IPS-20b (cell line): Measurements from ENCODE around the gene PAK4.

Experiments
- H3K27ac ChIP-seq: one replicate; pipeline ENCODE4 v1.5.1; 2013; ENCODE audit warnings: low read length
- H3K27me3 ChIP-seq: 2 replicates; pipeline ENCODE4 v1.6.1; 2013; ENCODE audit warnings: mild to moderate bottlenecking, low read length, inconsistent platforms; ENCODE audit not compliant: insufficient read depth
- H3K36me3 ChIP-seq: 2 replicates; pipeline ENCODE4 v1.6.1; 2013; ENCODE audit warnings: low read depth, mild to moderate bottlenecking, inconsistent platforms, low read length, moderate library complexity; ENCODE audit not compliant: insufficient read depth
- H3K4me1 ChIP-seq: 2 replicates; pipeline ENCODE4 v1.6.1; 2013; ENCODE audit warnings: mild to moderate bottlenecking, control low read depth, inconsistent platforms, low read length, moderate library complexity; ENCODE audit not compliant: insufficient read depth
- H3K4me3 ChIP-seq: 2 replicates; pipeline ENCODE4 v1.5.1; 2013; ENCODE audit warnings: mild to moderate bottlenecking, low read length, inconsistent platforms
- H3K9ac ChIP-seq: 2 replicates; pipeline ENCODE4 v1.6.1; 2013; ENCODE audit warnings: low read depth, mild to moderate bottlenecking, inconsistent platforms, low read length, moderate library complexity
- H3K9me3 ChIP-seq: 2 replicates; pipeline ENCODE4 v1.6.1; 2013; ENCODE audit warnings: mild to moderate bottlenecking, low read depth, low read length, inconsistent platforms; ENCODE audit not compliant: insufficient read depth

The PAK4 gene

DNA sequence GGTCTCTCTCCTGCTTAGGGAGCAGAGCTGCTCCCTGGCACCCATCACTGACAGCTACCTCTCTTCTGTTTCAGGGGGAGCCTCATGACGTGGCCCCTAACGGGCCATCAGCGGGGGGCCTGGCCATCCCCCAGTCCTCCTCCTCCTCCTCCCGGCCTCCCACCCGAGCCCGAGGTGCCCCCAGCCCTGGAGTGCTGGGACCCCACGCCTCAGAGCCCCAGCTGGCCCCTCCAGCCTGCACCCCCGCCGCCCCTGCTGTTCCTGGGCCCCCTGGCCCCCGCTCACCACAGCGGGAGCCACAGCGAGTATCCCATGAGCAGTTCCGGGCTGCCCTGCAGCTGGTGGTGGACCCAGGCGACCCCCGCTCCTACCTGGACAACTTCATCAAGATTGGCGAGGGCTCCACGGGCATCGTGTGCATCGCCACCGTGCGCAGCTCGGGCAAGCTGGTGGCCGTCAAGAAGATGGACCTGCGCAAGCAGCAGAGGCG, 48.0 kb downstream of the PAK4 start:
- Histone ChIP-seq H3K4me1 (no peaks in the 10 kb centered on the region), H3K36me3 (peaks cover 43% of the 10 kb centered on the region), H3K27ac (no peak overlapping the region), H3K9ac (no peak overlapping the region), H3K9me3 (no peaks in the 10 kb centered on the region), H3K27me3 (no peaks in the 10 kb centered on the region), H3K4me3 (no peak overlapping the region)

DNA sequence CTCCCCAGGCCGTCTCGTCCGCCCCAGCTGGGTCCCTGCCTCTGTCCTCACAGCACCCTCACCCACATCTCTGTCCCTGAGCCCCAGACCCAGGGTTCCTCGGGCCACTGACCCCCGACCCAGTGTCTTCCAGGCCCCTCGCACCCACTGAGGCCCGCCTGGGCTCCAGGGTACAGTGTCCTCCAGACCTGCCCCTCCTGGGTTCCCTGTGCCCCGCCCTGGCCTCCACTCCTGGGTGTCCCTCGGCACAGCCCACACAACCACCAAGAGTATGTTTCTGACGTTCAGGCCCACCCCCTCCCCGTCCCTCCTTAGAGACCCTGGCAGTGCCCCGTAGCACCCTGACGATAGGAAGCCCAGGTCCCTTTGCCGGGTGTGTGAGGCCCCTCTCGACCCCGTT, 48.6 kb downstream of the PAK4 start:
- no peak overlapping the region for H3K4me3 ChIP-seq
- H3K27me3 ChIP-seq = no peaks in the 10 kb centered on the region
- no peaks in the 10 kb centered on the region for H3K9me3 ChIP-seq
- H3K27ac ChIP-seq = no peak overlapping the region
- no peaks in the 10 kb centered on the region for H3K4me1 ChIP-seq
- no peak overlapping the region for H3K9ac ChIP-seq
- peaks cover 43% of the 10 kb centered on the region for H3K36me3 ChIP-seq

- Histone ChIP-seq H3K9ac (no peak overlapping the region), H3K36me3 (peaks cover 43% of the 10 kb centered on the region), H3K27me3 (no peaks in the 10 kb centered on the region), H3K4me3 (no peak overlapping the region), H3K9me3 (no peaks in the 10 kb centered on the region), H3K4me1 (no peaks in the 10 kb centered on the region), H3K27ac (no peak overlapping the region)
Observed at GRCh38 chr19:39174558-39175544, 49.3 kb downstream of the PAK4 start.

DNA sequence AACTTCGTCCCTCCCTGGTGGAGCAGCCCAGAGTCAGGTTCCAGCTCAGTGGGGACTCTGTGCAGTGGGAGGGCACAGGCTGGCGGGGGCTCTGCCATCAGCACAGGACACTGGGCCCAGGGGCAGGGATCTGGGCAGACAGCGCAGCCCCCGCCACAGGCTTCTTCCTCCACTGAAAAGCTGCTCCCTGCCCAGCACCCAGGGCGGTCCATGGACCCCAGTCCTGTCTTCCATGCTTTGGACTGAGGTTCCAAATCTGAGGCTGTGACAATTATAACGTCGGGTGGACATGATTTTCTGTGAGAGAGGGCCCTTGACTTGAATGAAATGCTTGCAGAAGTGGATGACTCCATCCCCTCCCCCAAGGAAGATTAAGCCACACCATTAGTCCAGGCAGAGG, 50.0 kb downstream of the PAK4 start:
- Histone ChIP-seq H3K9ac (no peak overlapping the region), H3K36me3 (peaks cover 40% of the 10 kb centered on the region), H3K27me3 (no peaks in the 10 kb centered on the region), H3K27ac (no peak overlapping the region), H3K4me1 (no peaks in the 10 kb centered on the region), H3K4me3 (no peak overlapping the region), H3K9me3 (no peaks in the 10 kb centered on the region)

GRCh38 chr19:39177110-39177699, 51.6 kb downstream of the PAK4 start:
- Histone ChIP-seq H3K27me3 (no peaks in the 10 kb centered on the region), H3K4me3 (no peak overlapping the region), H3K36me3 (peaks cover 32% of the 10 kb centered on the region), H3K4me1 (no peaks in the 10 kb centered on the region), H3K27ac (no peak overlapping the region), H3K9ac (no peak overlapping the region), H3K9me3 (no peaks in the 10 kb centered on the region)

GRCh38 chr19:39177736-39178135, 52.1 kb downstream of the PAK4 start:
- Histone ChIP-seq H3K9ac (no peak overlapping the region), H3K4me1 (no peaks in the 10 kb centered on the region), H3K36me3 (peaks cover 32% of the 10 kb centered on the region), H3K27me3 (no peaks in the 10 kb centered on the region), H3K4me3 (no peak overlapping the region), H3K9me3 (no peaks in the 10 kb centered on the region), H3K27ac (no peak overlapping the region)

DNA sequence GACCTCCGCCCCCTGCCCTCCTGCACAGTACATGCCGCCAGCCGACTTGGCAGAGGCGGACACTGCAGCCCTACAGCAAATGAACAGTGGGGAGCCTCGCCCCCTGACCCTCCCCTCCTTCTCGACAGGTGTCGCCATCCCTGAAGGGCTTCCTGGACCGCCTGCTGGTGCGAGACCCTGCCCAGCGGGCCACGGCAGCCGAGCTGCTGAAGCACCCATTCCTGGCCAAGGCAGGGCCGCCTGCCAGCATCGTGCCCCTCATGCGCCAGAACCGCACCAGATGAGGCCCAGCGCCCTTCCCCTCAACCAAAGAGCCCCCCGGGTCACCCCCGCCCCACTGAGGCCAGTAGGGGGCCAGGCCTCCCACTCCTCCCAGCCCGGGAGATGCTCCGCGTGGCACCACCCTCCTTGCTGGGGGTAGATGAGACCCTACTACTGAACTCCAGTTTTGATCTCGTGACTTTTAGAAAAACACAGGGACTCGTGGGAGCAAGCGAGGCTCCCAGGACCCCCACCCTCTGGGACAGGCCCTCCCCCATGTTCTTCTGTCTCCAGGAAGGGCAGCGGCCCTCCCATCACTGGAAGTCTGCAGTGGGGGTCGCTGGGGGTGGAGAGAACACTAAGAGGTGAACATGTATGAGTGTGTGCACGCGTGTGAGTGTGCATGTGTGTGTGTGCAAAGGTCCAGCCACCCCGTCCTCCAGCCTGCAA, 52.9 kb downstream of the PAK4 start:
- Histone ChIP-seq H3K9ac (no peak overlapping the region), H3K36me3 (peaks cover 32% of the 10 kb centered on the region), H3K27me3 (no peaks in the 10 kb centered on the region), H3K4me3 (no peak overlapping the region), H3K27ac (no peak overlapping the region), H3K4me1 (no peaks in the 10 kb centered on the region), H3K9me3 (no peaks in the 10 kb centered on the region)

DNA sequence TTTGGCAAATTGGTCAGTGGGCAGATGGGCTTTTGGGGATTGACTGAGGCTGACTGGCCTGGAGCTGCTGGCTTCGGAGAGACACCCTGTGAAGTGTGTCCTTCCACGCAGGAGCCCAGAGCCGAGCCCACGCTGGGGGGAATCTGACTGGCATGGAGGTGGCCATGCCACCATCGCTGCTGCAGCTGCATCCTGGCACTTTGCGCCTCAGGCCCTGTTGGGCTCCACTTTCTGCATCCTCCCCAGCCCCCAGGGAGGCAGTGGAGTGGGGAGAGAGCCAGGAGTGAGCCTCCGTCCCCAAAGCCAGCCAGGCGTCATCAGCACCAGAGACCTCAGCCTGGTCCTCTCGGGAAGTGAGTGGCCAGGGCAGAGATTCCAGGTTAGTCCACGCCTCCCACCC, 54.2 kb downstream of the PAK4 start:
- Histone ChIP-seq H3K27ac (no peak overlapping the region), H3K9ac (no peak overlapping the region), H3K9me3 (no peaks in the 10 kb centered on the region), H3K27me3 (no peaks in the 10 kb centered on the region), H3K4me1 (no peaks in the 10 kb centered on the region), H3K4me3 (no peak overlapping the region), H3K36me3 (peaks cover 32% of the 10 kb centered on the region)

GRCh38 chr19:39180749-39181148, 55.2 kb downstream of the PAK4 start:
- no peaks in the 10 kb centered on the region for H3K4me1 ChIP-seq
- peaks cover 29% of the 10 kb centered on the region for H3K36me3 ChIP-seq
- no peak overlapping the region for H3K4me3 ChIP-seq
- H3K27ac ChIP-seq = no peak overlapping the region
- H3K27me3 ChIP-seq = no peaks in the 10 kb centered on the region
- H3K9ac ChIP-seq = no peak overlapping the region
- no peaks in the 10 kb centered on the region for H3K9me3 ChIP-seq

- Histone ChIP-seq H3K9me3 (no peaks in the 10 kb centered on the region), H3K4me3 (no peak overlapping the region), H3K9ac (no peak overlapping the region), H3K27me3 (no peaks in the 10 kb centered on the region), H3K4me1 (no peaks in the 10 kb centered on the region), H3K36me3 (peaks cover 20% of the 10 kb centered on the region), H3K27ac (no peak overlapping the region)
Observed at GRCh38 chr19:39181500-39182173, 56.1 kb downstream of the PAK4 start.

DNA sequence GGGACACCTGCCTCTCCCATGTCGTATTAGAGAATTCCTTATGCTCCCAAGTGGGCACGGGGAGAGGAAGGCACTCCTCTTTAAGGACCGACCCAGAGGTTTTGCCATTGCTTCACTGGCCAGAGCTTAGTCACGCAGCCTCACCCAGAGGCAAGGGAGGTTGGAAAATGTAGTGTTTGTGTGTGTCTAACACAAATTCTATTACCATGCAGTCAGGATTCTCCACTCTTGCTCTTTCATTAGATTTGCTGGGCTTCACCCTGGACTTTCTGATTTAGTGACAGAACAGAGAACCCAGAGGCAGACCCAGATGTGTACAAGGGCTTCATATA, 56.6 kb downstream of the PAK4 start:
- Histone ChIP-seq H3K9me3 (no peaks in the 10 kb centered on the region), H3K4me3 (no peak overlapping the region), H3K4me1 (no peaks in the 10 kb centered on the region), H3K9ac (no peak overlapping the region), H3K27ac (no peak overlapping the region), H3K27me3 (no peaks in the 10 kb centered on the region), H3K36me3 (peaks cover 15% of the 10 kb centered on the region; the same call in 1 of the 2 replicates)
